GM19395 (cell line): Measurements from ENCODE around the gene TRIM29.
"Not testable (repeated sequence)": the region's sequence is repeated elsewhere in the genome, so short reads cannot be mapped to it uniquely, and the experiment has no call there.

ENCODE experiments used
- ATAC-seq: cut with Tn5 transposase; IDR thresholded peaks from one replicate; pipeline ENCODE4 v1.9.1; 2021; ENCODE audit warnings: mild to moderate bottlenecking, moderate library complexity; ENCODE audit not compliant: unreplicated experiment

TRIM29 gene, protein sequence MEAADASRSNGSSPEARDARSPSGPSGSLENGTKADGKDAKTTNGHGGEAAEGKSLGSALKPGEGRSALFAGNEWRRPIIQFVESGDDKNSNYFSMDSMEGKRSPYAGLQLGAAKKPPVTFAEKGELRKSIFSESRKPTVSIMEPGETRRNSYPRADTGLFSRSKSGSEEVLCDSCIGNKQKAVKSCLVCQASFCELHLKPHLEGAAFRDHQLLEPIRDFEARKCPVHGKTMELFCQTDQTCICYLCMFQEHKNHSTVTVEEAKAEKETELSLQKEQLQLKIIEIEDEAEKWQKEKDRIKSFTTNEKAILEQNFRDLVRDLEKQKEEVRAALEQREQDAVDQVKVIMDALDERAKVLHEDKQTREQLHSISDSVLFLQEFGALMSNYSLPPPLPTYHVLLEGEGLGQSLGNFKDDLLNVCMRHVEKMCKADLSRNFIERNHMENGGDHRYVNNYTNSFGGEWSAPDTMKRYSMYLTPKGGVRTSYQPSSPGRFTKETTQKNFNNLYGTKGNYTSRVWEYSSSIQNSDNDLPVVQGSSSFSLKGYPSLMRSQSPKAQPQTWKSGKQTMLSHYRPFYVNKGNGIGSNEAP

DNA sequence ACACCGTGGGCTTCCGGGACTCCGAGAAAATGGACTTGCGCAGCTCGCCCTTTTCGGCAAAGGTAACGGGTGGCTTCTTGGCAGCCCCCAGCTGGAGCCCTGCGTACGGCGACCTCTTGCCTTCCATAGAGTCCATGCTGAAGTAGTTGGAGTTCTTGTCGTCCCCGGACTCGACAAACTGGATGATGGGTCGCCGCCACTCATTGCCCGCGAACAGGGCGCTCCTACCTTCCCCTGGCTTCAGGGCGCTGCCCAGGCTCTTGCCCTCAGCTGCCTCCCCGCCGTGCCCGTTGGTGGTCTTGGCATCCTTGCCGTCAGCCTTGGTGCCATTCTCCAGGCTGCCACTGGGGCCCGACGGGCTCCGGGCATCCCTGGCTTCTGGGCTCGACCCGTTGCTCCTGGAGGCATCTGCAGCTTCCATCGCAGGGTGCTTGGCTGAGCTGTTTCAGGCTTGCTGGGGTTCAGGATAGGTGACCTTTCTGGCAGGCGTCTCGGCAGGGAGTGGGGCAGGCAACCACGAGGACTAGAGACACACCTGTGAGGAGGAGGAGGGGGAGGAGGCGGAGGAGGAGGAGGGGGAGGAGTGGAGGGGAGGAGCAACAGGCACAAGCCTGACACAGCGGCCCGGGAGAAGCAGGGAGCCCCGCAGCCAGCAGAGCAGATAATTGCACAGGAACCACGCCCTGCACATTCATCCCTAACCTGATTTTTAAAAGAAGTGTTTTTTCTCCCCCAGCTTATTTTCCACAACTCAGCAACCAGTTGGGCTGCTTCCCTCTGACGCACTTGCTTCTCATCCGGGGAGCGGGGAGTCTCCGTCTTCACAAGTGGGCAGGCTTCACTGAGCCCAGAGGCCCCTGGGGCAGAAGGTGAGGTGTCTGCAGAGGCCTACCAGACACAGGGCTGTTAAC is at the start of gene TRIM29:
TRIM29 (minus strand) TSS at position 503 of the 911 bp plus-strand sequence; CDS start at position 421, 82 bp downstream.
- ATAC-seq, result no peak

DNA sequence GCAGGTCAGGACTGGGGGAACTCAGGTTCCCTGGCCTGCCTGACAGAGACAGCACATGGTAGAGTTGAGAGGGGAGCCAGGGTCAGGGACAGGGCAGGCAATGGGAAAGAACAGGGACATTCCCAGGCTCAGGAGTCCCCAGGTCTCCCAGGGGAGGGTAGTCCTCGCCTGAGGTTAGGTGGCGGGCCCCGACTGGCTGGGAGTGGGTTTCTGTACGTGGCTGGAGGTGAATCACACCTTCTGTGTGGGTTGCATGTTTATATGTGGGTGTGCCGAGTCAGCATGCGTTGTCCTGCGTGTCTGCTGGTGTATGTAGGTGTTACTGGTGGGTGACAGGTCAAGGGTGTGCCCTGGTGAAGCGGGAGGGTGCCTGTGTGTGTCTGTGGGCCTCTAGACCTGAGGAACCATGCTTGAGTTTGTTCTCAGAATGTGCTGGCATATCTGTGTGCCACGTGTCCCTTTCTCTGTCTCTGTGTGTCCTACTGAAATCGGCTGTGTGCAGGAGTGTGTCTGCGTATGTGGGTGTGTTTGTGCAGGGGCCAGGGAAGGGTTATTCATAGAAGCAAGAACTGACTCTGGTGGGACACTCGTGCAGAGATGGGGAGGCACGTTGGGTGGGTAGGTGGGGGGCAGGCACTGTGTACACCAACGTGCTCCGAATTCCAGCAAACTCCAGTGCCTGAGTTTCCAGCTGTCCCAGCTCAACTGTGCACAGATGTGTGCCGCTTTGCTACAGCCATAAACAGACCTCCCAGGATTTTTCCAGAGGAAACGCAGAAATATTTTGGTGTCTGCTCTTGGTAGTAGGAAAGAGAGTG is 49.1 kb upstream of the TRIM29 start:
- ATAC-seq, result no peak

DNA sequence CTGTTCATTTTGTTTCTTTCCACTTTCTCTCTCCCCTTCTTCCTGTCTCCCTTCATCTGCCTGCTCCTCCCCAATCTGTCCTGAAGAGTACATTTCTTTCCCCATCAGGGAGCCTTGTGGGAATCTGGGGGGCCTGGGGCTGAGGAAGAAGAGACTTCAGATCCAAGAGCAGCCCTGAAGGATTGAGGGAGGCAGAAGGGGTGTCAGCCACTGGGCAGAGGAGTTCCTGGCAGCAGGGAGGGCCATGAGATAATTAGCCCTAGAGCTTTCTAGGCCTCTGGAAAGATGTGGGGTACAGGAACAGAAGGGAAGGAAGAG is 48.5 kb upstream of the TRIM29 start:
- no peak for ATAC-seq

DNA sequence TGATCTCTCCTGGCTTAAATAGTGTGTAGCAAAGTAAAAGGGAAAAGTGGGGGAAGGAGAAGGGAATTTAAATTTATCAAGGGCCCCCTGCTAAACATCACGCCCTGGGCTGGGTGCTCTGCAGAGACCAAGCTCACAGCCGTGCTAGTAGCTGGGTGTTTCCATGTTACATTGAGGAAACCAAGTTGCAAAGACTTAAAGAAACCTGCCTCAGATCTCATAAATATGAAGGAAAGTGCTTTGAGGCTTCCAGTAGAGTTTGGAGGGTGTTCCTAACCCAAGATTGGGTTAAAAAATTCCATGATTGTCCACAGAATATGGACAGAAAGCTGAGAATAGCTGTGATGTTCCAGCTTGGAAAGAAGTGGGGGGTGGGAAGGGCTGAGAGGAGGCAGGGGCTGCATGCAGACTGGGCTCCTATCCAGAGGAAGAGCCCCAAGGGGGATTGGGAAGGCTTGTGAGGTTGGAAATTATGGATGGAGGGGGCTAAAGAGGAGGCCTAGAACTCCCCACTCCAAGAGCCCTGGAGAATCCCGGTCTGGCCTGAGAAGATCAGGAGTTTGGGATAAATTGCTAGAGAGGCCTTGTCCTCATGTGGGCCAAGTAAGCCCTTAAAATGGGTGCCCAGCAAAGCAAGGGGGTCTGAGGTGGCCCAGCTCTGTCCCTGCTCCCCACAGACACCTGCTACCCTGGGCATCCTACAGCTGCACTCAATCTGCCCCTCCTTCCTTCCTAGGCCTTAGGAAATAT is 48.0 kb upstream of the TRIM29 start:
- ATAC-seq, result no peak

DNA sequence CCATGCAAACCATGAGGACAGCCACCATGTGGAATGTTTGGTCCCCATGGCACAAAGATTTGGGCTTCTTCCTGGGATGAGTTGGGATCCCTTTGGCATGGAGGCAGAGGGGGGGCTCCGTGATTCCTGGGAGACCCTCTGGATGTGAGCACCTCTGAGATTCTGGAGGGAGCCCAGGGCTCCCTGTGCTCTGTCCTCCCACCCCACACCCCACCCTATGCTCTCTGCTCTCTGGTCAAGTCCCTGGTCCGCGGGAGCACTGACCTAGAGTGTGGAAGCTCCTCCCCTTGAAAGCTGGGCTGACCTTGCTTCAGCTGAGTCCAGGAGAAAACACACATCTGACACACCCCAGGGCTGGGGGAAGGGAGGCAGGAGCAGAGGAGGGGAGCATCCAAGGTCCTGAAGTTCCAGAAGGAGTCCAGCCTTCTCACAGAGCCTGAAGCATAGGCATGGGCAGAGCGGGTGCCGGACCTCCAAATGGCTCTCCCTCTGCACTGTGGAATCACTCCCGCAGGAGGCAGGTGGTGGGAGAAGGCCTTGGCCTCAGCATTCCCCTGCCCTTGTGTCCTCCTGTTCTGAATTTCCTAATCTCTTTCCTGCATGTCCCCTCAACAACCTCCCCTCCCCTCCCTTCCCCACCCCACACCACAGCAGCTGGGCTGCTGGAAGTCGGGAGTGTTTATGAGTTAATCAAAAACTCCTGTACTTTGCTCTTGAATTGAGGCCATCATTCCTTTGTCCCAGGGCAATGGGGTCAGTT is 47.2 kb upstream of the TRIM29 start:
- ATAC-seq, result no peak

DNA sequence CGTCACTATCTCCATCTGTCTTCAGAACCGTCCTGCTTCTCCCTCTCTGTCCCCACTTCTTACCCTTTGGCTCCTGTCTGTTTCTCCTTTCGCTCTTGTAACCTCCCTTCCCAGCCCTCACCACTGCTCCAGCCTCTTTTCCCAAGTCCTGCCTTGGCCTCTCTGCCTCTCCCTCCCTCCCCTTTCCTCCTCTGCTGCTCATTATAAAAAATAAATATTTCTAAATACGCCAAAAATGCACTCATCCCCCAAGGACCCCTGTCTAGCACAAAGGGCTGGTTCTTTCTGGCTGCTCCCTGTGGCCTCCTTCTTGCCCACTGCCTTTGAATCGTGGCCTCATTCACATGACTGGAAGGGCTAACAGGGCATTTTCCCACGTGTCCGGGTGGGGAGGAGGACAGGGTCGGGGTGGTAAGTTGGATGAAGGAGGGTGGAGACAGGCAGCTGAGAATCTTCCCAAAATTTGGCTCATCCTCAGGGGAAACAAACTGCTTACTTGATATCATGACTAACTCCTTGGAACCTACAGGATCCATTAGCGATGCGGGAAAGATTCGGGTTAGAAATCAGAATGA is 46.5 kb upstream of the TRIM29 start:
- ATAC-seq, result no peak

DNA sequence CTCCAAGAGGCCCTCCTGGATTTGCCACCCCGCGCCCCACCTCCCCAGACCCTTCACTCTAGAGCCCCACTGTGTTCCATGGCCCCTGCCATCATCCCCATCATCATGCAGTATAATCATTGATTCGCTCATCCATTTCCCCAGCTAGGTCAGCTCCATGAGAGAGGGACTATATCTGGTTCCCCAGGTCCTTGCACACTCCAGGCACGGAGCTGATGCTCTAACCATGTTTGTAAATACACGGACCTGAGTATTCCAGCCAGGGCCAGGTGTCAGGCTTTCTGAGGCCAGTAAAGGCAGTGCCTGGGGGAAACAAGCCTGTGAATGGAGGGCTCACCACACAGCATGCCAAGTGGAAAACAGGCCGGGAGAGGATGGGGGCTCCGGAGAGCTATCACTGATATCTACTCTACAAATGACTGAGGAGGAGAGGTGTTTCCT is 45.8 kb upstream of the TRIM29 start:
- ATAC-seq, result no peak

DNA sequence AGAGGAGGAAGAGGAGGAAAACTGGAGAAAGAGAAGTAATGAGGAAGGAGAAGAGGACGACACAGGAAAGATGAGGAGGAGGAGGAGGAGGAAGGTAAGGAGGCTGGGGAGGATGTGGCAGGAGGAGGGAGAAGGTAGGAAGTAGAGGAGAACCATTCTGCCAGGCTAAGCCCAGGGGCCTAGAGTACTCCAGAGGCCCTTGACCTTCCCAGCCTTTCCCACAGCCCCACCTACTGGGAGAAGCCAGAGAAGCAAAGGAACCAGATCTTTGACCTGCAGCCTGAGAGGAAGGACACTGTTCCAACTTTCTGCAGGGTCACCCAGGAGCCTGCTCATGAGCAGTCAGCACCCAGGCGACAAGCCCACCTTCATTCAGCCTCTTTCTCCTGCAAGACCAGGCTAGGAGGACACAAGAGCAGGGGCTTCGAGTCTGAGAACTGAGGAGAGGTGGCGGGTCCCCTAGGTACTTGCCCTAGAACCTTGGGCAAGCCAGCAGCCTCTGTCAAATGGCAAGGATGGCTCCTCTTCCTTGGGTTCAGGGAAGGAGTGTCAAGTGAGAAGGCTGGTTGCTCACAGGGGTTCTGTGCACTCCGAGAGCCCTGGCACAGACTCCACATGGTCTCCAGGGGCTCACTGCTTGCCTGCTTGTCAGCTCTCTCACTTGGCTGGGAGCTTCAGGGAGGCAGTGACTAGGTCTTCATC is 45.0 kb upstream of the TRIM29 start:
- no peak for ATAC-seq

DNA sequence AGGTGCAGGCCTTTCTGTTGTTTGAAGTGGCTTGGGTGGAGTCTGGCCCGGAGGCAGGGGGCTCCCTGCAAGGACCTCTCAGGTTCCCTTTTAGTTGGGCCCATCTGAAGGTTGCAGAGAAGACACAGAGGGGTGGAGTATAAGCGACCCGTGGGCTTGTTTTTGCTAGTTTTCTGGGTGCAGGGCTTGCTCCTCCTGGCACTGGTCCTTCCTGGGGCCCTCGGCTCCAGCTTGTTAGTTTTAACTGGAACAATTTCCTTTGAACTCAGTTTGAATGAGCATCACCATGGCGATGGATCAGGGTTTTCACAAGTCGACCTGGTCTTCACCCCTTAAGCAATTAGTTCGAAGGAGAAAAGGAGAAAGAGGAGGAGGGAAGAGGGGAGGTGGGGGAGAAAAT is 44.5 kb upstream of the TRIM29 start:
- no peak for ATAC-seq

DNA sequence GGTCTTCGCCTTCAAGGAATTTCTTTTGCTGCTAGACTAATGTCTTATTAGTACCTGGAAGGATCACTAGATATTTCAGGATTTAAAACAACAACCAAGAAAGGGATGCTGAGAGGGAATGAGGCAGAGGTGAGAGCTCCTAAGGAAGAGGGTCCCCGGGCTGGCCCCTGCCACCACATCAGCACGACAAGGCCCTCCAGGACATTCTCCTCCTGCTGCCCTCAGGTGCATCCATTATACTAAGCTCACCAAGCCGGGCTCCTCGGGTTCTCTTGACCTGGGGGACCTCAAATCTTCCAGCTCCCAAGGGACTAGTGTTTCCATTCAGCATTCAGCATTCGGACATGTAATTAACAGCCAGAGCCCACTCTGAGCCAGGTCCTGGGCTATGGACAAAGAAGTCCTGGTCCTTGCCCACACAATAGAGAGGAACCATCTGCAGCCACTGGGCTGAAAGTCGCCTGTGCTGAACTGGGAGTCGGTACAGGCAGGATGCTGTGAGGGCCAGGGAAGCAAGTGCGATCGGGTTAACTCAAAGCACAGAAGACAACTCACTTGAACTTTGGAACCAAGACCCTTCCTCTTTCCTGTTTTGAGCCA is 43.6 kb upstream of the TRIM29 start:
- ATAC-seq, result no peak

DNA sequence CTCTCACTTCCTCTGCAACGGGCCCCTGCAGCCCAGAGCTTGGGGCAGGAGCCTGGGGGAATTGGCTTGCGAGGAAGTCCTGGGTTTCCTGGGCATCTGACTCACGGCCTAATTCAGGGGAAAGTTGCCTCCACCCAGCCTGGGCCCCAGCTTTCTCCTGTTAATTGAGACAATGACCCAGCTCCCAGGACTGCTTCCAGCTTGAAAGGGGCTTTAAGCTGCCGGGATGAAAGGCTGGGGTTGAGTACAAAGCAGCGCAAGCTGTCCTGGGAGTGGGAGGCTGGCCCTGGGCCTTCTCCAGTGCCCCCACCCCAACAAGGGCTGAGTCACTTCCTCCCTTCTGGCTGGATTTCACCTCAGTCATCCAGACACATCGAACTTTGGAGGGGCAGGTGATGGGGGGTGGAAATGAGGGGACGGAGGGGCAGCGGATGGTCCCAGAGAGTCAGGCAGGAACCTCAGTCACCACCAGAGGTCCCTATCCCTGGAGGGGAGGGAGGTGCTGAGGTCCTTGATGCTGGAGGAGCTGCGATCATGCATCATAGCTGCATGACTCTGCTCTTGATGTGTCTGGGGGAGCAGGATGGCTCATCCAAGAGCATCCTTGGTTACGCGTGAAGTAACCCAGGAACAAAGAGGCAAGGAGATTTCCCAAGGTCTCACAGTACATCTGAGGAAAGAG is 42.8 kb upstream of the TRIM29 start:
- no peak for ATAC-seq

DNA sequence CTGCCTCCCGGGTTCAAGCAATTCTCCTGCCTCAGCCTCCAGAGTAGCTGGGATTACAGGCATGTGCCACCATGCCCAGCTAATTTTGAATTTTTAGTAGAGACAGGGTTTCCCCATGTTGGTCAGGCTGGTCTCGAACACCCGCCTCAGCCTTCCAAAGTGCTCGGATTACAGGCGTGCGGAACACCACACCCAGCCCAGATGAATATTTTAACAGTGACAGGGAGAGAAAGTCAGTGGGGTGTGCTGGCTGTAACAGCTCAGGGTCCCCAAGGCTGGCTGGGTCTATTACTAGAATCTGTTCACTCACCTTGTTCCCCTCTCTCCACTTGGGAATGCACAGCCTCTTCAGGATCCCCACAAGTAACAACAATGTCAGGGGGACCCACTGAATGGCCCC is 42.1 kb upstream of the TRIM29 start:
- not testable (repeated sequence) for ATAC-seq

DNA sequence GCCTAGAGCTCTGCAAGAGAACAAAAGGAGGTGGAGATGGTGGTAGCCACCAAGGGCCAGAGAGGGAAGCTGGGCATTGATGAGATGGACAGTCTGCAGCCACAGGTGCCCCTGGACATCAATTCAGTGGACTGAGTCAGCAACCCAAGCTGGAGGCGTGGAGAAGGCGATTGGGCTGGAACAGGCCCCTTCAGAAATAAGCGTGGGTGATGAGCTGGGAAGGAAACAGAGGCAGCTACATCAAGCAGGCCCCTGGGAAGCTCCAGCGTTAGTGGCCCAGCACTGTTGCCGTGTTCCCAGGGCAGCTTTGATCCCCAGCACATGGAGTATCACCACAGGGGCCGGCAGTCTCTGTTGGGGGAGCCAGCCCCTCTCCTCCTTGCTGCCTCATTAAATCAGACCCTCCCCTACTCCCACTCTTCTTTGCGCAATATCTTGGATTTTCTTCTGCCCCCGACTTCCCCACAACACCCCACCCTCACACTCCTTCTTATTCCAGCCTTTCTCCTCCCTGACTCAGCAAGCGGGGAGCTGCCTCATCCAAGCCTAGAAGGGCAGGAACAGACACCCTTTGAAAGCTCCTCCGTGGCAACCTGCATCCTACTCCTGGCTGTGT is 41.3 kb upstream of the TRIM29 start:
- ATAC-seq, result no peak

DNA sequence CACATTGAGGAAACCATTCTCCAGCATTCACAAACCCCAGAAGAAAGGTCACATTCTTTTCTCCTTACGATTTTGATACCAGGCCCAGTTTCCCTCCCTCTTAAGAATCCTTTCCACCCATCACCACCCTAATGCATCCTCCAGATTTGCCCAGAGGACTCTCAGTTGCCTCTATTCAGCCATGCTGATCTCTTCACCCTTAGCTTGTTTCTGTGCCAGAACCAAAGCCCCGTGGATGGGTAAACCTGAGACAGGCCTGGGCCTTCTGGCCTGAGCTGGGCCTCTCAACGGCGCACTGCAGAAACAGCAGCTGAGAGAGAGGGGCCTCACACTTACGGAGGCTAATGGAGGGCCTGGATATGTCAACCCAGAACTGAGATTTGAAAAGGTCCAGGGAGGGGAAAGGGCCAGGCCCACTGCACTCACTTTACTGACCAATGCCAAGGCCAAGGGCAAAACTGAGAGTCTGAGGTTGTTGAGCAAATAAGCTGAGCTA is 40.7 kb upstream of the TRIM29 start:
- no peak for ATAC-seq

DNA sequence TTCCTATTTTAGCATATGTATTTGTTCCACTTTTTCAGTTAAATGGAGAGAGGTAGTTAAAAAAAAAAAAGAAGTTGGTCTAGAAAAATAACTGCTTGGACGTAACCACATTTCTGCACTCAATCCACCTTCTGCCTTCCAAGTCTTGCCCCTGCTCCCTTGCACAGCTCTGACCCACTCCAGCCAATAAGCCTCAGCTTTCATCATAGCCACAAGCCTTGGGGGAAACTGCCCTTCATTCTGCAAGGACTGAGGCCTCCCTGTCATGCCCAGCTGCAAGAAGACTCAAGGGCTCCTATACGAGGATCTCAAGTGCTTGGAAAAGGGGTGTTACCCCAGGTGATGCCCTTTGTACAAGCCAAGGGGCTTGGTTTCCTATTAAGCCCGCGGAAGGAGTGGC is 37.0 kb upstream of the TRIM29 start:
- no peak for ATAC-seq

DNA sequence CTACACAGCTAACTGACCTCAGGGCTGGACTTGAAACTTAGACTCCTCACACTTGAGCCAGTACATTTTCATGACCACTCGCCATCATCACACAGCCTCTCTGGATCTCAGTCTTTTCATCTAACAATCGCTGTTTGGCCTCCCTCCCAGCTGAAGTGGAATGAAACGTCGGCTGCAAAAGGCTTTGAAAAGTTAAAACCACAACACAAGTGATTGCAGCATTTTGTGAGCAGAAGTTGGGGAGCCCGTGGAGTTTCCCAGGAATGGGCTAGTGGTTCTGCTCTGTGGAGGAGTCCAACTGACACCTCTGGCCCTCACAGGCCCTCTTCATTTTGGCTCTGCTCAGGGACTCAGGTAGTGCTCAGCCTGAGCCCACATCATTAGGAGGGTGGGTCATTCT is 35.9 kb upstream of the TRIM29 start:
- ATAC-seq, result no peak
